WTC11 (cell line): ENCODE data around the gene CTNNA1.

Experiments
- CTCF ChIP-seq: fragments of 200-600 bp; IDR thresholded peaks from 2 replicates; pipeline ENCODE4 v1.8.0; 2022; ENCODE audit warnings: antibody characterized with exemption
- E2F5 ChIP-seq: sonication (generic); formaldehyde crosslinking; IDR thresholded peaks from 2 replicates; pipeline ENCODE4 v1.8.1; 2022; ENCODE audit warnings: mild to moderate bottlenecking, moderate library complexity, missing genetic modification reagents
- ESRRA ChIP-seq: sonication (generic); formaldehyde crosslinking; IDR thresholded peaks from 2 replicates; pipeline ENCODE4 v1.8.1; 2022; ENCODE audit warnings: mild to moderate bottlenecking, missing genetic modification reagents, borderline replicate concordance
- MXD4 ChIP-seq: fragments of 250-450 bp; sonication (Bioruptor Pico); IDR thresholded peaks from 2 replicates; pipeline ENCODE4 v1.8.0; 2021; ENCODE audit warnings: mild to moderate bottlenecking, moderate library complexity, borderline replicate concordance
- NFYB ChIP-seq: sonication (generic); formaldehyde crosslinking; conservative IDR thresholded peaks from 2 replicates; pipeline ENCODE4 v1.8.0; 2022; ENCODE audit warnings: low read depth, missing genetic modification reagents
- PREB ChIP-seq: sonication (generic); formaldehyde crosslinking; IDR thresholded peaks from 2 replicates; pipeline ENCODE4 v1.8.1; 2022; ENCODE audit warnings: mild to moderate bottlenecking, missing genetic modification reagents, moderate library complexity, borderline replicate concordance
- STAT6 ChIP-seq: sonication (generic); formaldehyde crosslinking; conservative IDR thresholded peaks from 2 replicates; pipeline ENCODE4 v1.8.1; 2023; ENCODE audit warnings: mild to moderate bottlenecking, low read depth, missing genetic modification reagents, moderate library complexity
- ZBTB21 ChIP-seq: sonication (generic); formaldehyde crosslinking; IDR thresholded peaks from 2 replicates; pipeline ENCODE4 v1.8.1; 2023; ENCODE audit warnings: mild to moderate bottlenecking, missing genetic modification reagents, borderline replicate concordance
- ZNF232 ChIP-seq: sonication (generic); formaldehyde crosslinking; IDR thresholded peaks from 2 replicates; pipeline ENCODE4 v1.8.0; 2022; ENCODE audit warnings: mild to moderate bottlenecking, missing genetic modification reagents

GRCh38 chr5:138870611-138871010, 117.4 kb downstream of the CTNNA1 start:
- TF ChIP-seq ESRRA (CRISPR knock-in tag) (no peak), CTCF (no peak), MXD4 (no peak), PREB (CRISPR knock-in tag) (no peak), ZNF232 (no peak), ZBTB21 (CRISPR knock-in tag) (no peak), E2F5 (CRISPR knock-in tag) (no peak), NFYB (CRISPR knock-in tag) (no peak), STAT6 (no peak)
